GM18499 (cell line): ENCODE results near the gene LRRC3C.

Experiments
- ATAC-seq: cut with Tn5 transposase; IDR thresholded peaks from one replicate; pipeline ENCODE4 v1.9.1; 2021; ENCODE audit warnings: moderate number of reproducible peaks; ENCODE audit not compliant: insufficient read depth, unreplicated experiment

Gene LRRC3C

GRCh38 chr17:39973496-39973895, 46.0 kb downstream of the LRRC3C start:
- no peak for ATAC-seq

DNA sequence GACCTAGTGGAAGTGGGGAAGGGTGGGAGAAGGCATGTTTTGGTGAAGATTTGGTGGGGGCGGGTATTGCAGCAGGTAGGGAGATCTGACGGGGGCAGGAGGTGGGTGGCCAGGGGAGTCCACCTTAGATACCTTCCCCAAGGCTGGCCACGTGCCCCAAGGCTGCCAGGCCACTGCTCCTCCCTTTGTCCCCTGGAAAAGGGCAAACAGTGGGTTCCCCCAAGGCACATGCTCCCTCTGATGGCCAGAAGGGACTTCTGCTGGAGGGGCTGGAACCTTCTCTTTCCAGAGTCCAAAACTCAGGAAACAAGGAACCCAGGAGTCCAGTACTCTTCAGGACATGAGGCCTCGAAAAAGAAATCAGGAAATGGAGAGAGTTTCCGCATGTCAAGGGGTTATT, 46.9 kb downstream of the LRRC3C start:
- ATAC-seq: no peak

DNA sequence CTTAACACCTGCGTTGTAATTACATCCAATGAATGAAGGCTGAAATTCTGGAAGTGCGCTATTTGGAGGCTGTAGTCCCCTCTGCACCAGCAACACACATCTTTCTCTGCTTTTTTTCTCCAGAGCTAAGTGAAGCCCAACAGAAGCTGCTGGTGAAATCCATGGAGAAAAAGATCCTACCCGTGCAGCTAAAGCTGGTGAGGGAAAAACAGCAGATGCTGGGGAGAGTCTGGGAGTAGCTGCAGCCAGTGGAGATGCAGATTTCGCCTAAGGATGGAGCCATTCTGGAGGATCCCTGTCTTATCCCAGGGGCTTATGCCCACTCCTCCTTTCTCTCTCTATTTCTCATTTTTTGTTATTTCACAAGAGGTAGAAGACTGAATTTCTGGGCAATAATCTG, 48.3 kb downstream of the LRRC3C start:
- ATAC-seq: no peak

DNA sequence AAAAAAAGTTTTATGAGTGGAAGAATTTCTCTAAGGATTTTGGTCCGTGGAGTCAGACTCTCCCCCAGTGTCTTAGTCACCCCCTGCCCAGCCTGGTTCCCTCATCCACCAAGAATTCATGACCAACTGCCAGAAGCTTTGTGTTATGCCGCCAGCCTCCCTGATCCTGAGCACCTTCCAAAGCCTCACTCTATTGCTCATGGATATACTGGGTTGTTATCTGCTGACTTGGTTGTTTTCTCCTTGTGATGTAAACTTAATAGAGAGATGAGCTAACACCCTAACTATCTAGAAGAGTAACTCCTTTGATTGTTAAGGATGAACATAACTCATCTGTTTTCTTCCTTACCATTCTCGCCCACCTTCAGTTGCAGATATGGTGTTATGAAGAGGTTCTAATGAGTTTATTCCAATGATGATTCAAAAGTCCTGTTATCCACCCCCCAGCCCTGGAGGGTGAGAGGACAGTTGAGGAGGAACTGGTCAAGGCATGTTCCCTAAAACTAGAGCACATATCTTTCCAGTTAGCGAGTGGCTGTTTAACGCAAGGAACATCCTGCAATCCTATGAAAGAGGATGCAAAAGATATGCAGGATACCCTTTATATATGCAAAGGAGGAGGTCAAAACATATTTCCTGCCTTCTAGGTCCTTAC, 51.6 kb downstream of the LRRC3C start:
- ATAC-seq: no peak

DNA sequence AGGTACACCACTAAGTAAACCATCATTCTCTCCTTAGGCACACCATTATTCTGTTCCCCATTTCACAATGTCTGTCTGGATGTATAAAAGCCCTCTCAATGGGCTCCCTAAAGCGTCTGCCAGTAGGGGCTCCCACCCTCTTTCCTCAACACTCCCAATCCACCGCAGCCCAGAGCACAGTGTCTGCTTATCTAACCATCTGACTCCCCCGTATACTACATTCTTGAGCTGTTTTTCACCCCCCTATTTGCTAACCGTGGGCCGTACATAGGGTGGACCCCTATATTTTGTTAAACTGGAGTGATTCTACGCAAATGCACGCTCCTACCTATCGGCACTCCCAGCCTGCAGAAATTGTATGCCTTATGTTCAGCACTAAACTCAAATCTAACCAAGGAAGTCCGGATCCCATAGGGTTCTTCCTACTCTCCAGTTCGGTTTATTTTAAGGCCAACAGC, 52.4 kb downstream of the LRRC3C start:
- peak; percentile 11 for ATAC-seq

DNA sequence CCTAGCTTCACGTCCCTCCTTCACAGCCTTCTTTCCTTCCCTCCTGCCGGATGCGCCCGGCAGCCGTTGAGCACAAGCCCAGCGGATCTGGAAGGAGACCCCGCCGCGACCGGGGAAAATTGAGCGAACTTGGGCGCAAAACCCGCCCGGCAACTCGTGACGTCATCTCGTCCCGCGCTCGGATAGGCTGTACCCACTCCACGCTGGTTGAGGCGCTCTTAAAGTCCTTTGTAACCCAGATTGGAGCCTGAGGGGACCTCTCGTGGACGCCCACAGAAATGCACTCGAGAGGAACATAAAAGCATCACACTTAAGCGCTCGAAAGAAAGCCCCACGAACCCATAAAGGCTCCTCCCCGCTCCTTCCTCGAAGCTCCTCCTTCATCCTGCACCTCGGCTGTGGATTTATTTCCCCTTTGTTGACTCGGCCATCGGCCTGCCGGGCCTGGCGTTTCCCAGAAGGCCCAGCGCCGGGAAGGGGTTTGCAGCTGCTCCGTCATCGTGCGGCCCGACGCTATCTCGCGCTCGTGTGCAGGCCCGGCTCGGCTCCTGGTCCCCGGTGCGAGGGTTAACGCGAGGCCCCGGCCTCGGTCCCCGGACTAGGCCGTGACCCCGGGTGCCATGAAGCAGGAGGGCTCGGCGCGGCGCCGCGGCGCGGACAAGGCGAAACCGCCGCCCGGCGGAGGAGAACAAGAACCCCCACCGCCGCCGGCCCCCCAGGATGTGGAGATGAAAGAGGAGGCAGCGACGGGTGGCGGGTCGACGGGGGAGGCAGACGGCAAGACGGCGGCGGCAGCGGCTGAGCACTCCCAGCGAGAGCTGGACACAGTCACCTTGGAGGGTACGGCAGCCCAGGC, 53.0 kb downstream of the LRRC3C start, which contains the start of gene PSMD3:
PSMD3 (plus strand) TSS at position 457 of the 856 bp plus-strand sequence; CDS start at position 621, 164 bp downstream.
- peak; percentile 77 for ATAC-seq

DNA sequence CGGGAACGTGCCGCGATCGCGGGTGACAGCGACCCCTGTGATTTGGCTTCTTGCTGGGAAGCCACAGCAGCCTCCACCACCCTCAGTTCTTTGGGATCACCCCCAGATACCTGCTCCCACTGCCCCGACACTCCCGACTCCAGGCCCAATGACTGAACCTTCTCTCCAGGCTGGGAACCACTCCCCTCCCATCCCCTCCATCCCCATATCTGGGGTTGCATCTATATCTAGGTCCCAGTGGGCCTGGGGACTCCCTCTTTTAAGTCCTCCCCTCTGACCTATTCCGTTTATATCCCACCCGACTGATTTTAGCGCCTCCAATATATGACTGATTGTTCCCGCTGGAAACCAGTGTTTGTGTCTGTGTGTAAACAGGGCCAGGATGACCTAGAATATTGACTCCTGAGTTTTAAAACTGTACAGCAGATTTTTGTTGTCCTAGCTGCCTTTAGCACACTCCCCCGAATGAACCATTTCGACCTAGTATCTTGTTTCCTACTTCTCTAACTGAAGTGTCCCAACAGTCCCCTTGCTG, 53.7 kb downstream of the LRRC3C start:
- no peak for ATAC-seq

DNA sequence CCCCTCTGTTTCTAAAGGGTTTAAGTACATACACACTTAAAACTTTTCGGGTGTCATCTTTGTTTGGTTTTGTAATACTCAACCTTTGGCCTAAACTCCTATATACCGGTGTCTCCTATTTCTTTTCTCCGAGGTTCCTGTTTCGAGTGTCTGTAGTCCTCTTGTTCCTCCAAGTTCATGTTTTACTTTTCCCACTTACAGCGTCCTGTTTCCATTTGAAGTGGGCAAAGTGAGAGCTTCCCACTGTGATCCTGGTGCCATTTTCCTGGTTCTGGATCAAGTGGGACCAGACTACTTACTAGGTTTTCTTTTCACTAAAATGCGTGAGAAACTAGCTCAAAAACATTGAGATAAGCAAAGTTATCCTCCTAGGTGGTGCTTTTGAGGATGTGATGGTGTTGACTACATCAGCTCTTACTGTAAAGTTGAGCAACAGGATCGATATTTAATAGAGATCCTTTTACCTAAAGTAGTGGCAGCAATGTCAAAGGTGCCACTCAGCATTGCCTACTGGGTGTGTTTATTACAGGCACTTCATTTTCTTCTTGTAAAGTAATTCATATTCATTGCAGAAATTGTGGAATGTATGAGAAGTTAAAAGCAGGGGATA, 54.3 kb downstream of the LRRC3C start:
- no peak for ATAC-seq

- no peak for ATAC-seq
Observed at GRCh38 chr17:39988206-39988810, 60.8 kb downstream of the LRRC3C start.

DNA sequence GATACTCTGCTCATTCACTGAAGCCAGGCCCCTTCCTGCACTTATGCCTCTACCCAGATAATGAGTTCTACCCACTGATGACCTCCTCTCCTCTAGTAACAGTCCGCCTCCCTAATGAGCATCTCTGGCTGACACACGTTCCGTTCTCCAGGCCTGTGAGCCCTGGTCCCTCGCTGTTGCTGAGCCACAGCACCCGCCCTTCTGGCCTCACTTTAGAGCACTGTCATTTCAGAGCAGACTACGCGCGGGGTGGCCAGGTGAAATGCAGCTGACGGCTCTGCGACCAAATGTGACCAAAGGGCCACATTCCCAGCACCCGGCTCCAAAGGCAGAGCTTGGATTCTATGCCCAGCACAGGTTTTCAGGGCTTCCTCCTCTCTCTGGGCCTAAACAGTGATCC, 66.9 kb downstream of the LRRC3C start:
- no peak for ATAC-seq
